Measurements from ENCODE around the gene F11R. TPM values are rescaled to one million over a fixed set of nuclear protein-coding genes. Genes with fewer than 3 reads are reported as not detected.

F11R gene
- total and polyA plus RNA-seq, 2 donors, result 28.3 to 43.0 TPM

DNA sequence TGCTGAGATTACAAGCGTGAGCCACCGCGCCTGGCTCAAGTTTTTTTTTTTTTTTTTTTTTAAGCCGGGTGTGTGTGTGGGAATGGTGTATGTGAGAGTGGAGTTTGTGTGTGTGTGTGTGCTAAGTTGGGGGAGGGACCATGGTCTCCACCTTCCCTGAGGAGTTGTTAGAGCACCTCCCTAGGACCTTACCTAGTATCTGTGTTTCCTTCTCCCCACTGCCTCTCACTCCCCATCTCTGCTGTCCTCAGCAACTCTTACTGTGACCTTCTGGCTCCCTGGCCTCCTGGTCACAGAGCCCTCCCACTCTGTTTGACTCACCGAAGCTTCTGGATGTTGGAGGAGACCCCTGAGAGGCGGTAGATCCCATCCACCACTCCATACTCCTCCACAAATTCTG, 38.3 kb upstream of the F11R start:
- WGBS, result 97% methylated on average over 6 of the region's 6 CpGs
- H3K36me3 ChIP-seq (ENCODE audit: control insufficient read depth in 2 of 2, insufficient read depth in 2 of 2, low read length in 1 of 2), result peaks cover 48 to 59% of the 10 kb centered on the region in 2 donors
- no peak overlapping the region for H3K27ac ChIP-seq (ENCODE audit: low read depth in 1 of 2, low read length in 1 of 2)
- H3K4me1 ChIP-seq (ENCODE audit: control insufficient read depth in 2 of 2, insufficient read depth in 2 of 2, low read length in 2 of 2), result no peaks in the 10 kb centered on the region
- no peaks in the 10 kb centered on the region for H3K9me3 ChIP-seq (ENCODE audit: control insufficient read depth in 2 of 2, insufficient read depth in 1 of 2, low read length in 1 of 2)
- no peak overlapping the region for H3K4me3 ChIP-seq (ENCODE audit: low read length in 2 of 2)
- H3K27me3 ChIP-seq (ENCODE audit: control insufficient read depth in 2 of 2, insufficient read depth in 1 of 2, low read length in 1 of 2), result no peaks in the 10 kb centered on the region
- no peak for DNase-seq (ENCODE audit: low read depth in 6 of 9, low spot score in 9 of 9)

GRCh38 chr1:161054805-161055204, 33.9 kb upstream of the F11R start:
- 89% methylated on average over 7 of the region's 7 CpGs for WGBS
- peaks cover 82 to 83% of the 10 kb centered on the region in 2 donors for H3K36me3 ChIP-seq (ENCODE audit: control insufficient read depth in 2 of 2, insufficient read depth in 2 of 2, low read length in 1 of 2)
- DNase-seq (ENCODE audit: low read depth in 6 of 9, low spot score in 9 of 9), result no peak

DNA sequence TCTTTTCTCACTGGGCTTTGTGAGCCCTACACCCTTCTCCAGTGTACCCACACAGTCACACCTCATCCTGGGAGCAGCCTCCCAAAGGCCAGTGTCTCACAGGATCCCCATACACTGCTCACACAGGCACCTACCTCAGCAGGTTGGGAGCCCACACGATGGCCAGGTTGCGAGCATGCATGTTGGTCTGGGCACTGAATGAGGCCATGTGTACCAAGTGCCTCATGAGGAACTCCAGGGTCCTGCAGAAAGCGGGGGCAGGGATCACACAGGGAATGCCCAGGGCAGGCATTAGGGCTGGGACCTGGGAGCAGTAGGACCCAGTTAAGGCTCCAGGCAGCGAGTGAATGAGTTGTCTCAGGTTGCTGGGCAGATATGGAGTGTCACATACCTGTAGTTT, 33.3 kb upstream of the F11R start:
- no peak for DNase-seq (ENCODE audit: low read depth in 6 of 9, low spot score in 9 of 9)
- Histone ChIP-seq H3K36me3 (ENCODE audit: control insufficient read depth in 2 of 2, insufficient read depth in 2 of 2, low read length in 1 of 2) (peaks cover 82 to 83% of the 10 kb centered on the region in 2 donors), H3K27me3 (ENCODE audit: control insufficient read depth in 2 of 2, insufficient read depth in 1 of 2, low read length in 1 of 2) (no peaks in the 10 kb centered on the region), H3K4me1 (ENCODE audit: control insufficient read depth in 2 of 2, insufficient read depth in 2 of 2, low read length in 2 of 2) (no peaks in the 10 kb centered on the region), H3K4me3 (ENCODE audit: low read length in 2 of 2) (no peak overlapping the region), H3K27ac (ENCODE audit: low read depth in 1 of 2, low read length in 1 of 2) (no peak overlapping the region), H3K9me3 (ENCODE audit: control insufficient read depth in 2 of 2, insufficient read depth in 1 of 2, low read length in 1 of 2) (no peaks in the 10 kb centered on the region)
- 93% methylated on average over 4 of the region's 4 CpGs for WGBS

More at GRCh38 chr1:161054805-161055204, 33.9 kb upstream of the F11R start:
- no peaks in the 10 kb centered on the region for H3K9me3 ChIP-seq (ENCODE audit: control insufficient read depth in 2 of 2, insufficient read depth in 1 of 2, low read length in 1 of 2)
- no peaks in the 10 kb centered on the region for H3K27me3 ChIP-seq (ENCODE audit: control insufficient read depth in 2 of 2, insufficient read depth in 1 of 2, low read length in 1 of 2)
- no peaks in the 10 kb centered on the region for H3K4me1 ChIP-seq (ENCODE audit: control insufficient read depth in 2 of 2, insufficient read depth in 2 of 2, low read length in 2 of 2)
- no peak overlapping the region for H3K4me3 ChIP-seq (ENCODE audit: low read length in 2 of 2)
- no peak overlapping the region for H3K27ac ChIP-seq (ENCODE audit: low read depth in 1 of 2, low read length in 1 of 2)

DNA sequence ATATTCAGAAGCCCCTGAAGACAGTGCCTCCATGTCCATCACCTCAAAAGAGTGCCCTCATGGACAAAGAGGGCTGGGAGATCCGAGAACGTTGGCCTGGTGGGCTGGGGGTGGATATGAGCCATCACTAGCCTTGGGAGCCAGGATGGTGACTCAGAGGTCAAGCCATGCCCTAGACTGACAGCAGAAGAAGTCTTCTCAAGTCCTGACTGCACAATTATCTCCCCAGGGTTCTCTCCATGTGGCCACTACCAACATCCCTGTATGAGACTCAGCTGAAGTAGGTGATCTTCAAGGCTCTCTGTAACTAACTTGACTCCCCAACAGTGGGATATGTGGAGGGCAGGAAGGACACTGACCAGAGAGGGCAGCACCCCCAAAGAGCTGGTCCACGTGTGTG, 31.9 kb upstream of the F11R start:
- H3K9me3 ChIP-seq (ENCODE audit: control insufficient read depth in 2 of 2, insufficient read depth in 1 of 2, low read length in 1 of 2), result peaks cover 0 to 1% of the 10 kb centered on the region in 2 donors
- H3K27me3 ChIP-seq (ENCODE audit: control insufficient read depth in 2 of 2, insufficient read depth in 1 of 2, low read length in 1 of 2), result no peaks in the 10 kb centered on the region
- H3K36me3 ChIP-seq (ENCODE audit: control insufficient read depth in 2 of 2, insufficient read depth in 2 of 2, low read length in 1 of 2), result peaks cover 85 to 92% of the 10 kb centered on the region in 2 donors
- no peak for DNase-seq (ENCODE audit: low read depth in 6 of 9, low spot score in 9 of 9)
- no peak overlapping the region for H3K4me3 ChIP-seq (ENCODE audit: low read length in 2 of 2)
- no peaks in the 10 kb centered on the region for H3K4me1 ChIP-seq (ENCODE audit: control insufficient read depth in 2 of 2, insufficient read depth in 2 of 2, low read length in 2 of 2)
- WGBS, result 97% methylated on average over 3 of the region's 3 CpGs
- H3K27ac ChIP-seq (ENCODE audit: low read depth in 1 of 2, low read length in 1 of 2), result no peak overlapping the region

DNA sequence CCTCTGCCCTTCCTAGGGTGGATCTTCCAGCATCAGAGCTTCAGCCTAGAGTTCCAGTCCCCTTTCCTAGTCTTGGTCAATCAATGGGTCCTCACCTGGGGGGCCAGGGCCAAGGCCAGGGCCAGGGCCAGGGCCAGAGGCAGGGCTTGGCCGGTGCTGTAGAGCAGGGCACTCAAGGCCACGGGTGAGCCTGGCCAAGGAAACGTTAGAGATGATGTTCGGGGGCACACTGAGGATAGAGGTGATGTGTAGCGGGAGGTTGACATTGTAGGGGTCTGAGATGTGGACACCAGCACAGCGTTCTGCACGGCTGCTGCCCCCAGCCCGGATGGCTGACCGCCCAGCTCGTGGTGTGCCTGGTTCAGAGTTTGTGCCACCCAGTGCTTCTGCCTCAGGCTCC, 30.3 kb upstream of the F11R start:
- H3K9me3 ChIP-seq (ENCODE audit: control insufficient read depth in 2 of 2, insufficient read depth in 1 of 2, low read length in 1 of 2), result peaks cover 0 to 2% of the 10 kb centered on the region in 2 donors
- 98% methylated on average over 10 of the region's 10 CpGs for WGBS
- peaks cover 4 to 5% of the 10 kb centered on the region in 2 donors for H3K4me1 ChIP-seq (ENCODE audit: control insufficient read depth in 2 of 2, insufficient read depth in 2 of 2, low read length in 2 of 2)
- no peaks in the 10 kb centered on the region for H3K27me3 ChIP-seq (ENCODE audit: control insufficient read depth in 2 of 2, insufficient read depth in 1 of 2, low read length in 1 of 2)
- H3K36me3 ChIP-seq (ENCODE audit: control insufficient read depth in 2 of 2, insufficient read depth in 2 of 2, low read length in 1 of 2), result peaks cover 78 to 80% of the 10 kb centered on the region in 2 donors
- H3K4me3 ChIP-seq (ENCODE audit: low read length in 2 of 2), result no peak overlapping the region
- DNase-seq (ENCODE audit: low read depth in 6 of 9, low spot score in 9 of 9), result no peak
- no peak overlapping the region for H3K27ac ChIP-seq (ENCODE audit: low read depth in 1 of 2, low read length in 1 of 2)

GRCh38 chr1:161048949-161049722, 28.2 kb upstream of the F11R start:
- 98% methylated on average over 5 of the region's 5 CpGs for WGBS
- peaks cover 8 to 9% of the 10 kb centered on the region in 2 donors for H3K4me1 ChIP-seq (ENCODE audit: control insufficient read depth in 2 of 2, insufficient read depth in 2 of 2, low read length in 2 of 2)
- H3K27me3 ChIP-seq (ENCODE audit: control insufficient read depth in 2 of 2, insufficient read depth in 1 of 2, low read length in 1 of 2), result no peaks in the 10 kb centered on the region
- DNase-seq (ENCODE audit: low read depth in 6 of 9, low spot score in 9 of 9), result no peak
- no peak overlapping the region for H3K4me3 ChIP-seq (ENCODE audit: low read length in 2 of 2)
- peaks cover 62% of the 10 kb centered on the region in 2 donors for H3K36me3 ChIP-seq (ENCODE audit: control insufficient read depth in 2 of 2, insufficient read depth in 2 of 2, low read length in 1 of 2)
- peaks cover 0 to 2% of the 10 kb centered on the region in 2 donors for H3K9me3 ChIP-seq (ENCODE audit: control insufficient read depth in 2 of 2, insufficient read depth in 1 of 2, low read length in 1 of 2)
- no peak overlapping the region for H3K27ac ChIP-seq (ENCODE audit: low read depth in 1 of 2, low read length in 1 of 2)

DNA sequence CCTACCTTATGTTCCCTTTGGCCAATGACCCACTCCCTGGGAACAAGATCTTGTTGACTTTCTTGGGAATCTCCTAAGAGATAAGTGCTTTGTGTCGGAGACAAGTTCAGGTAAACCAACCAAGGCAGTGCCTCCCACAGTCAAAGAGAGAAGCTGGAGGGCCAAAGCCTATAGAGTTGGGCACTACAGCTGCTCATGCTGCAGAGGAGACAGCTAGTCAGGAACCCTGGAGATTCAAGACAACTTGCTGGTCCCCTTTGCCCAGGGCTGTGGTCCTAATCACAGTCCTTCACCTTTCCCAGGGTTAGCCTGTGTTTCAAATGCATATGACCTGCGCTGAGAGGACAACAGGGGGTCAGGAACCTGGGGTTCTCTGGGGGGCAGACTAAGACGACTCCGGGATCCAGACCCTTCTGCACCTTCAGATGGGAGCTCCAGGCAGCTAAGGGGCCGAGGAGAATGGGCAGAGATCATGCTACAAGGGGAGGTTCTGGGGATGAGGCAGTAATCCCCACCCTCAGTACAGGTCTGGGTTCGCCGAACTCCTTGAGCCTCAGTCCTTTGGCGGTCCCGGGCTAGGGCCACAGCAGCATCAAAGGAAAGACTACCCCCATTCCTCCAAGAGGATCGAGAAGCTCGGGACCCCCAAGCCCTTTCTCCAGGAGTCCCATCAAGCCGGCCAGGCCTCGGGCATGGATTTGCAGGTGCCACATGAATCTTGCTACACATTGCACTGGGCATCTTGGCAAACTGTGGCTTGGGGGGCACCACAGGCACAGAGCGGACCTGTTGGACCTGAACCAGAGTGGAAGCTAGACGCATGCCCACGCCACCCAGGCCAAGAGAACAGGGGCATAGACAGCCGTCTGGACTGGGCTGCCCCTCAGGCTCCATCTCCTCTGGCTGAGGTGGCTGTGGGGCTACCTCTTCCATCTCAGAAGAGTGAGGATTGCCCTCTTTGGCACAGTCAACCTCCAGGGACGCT, 26.8 kb upstream of the F11R start:
- DNase-seq (ENCODE audit: low read depth in 6 of 9, low spot score in 9 of 9), result no peak
- H3K27ac ChIP-seq (ENCODE audit: low read depth in 1 of 2, low read length in 1 of 2), result no peak overlapping the region
- peaks cover 10 to 16% of the 10 kb centered on the region in 2 donors for H3K4me1 ChIP-seq (ENCODE audit: control insufficient read depth in 2 of 2, insufficient read depth in 2 of 2, low read length in 2 of 2)
- peaks cover 53 to 55% of the 10 kb centered on the region in 2 donors for H3K36me3 ChIP-seq (ENCODE audit: control insufficient read depth in 2 of 2, insufficient read depth in 2 of 2, low read length in 1 of 2)
- H3K27me3 ChIP-seq (ENCODE audit: control insufficient read depth in 2 of 2, insufficient read depth in 1 of 2, low read length in 1 of 2), result no peaks in the 10 kb centered on the region
- H3K4me3 ChIP-seq (ENCODE audit: low read length in 2 of 2), result no peak overlapping the region
- 98% methylated on average over 18 of the region's 18 CpGs for WGBS
- H3K9me3 ChIP-seq (ENCODE audit: control insufficient read depth in 2 of 2, insufficient read depth in 1 of 2, low read length in 1 of 2), result peaks cover 0 to 2% of the 10 kb centered on the region in 2 donors

DNA sequence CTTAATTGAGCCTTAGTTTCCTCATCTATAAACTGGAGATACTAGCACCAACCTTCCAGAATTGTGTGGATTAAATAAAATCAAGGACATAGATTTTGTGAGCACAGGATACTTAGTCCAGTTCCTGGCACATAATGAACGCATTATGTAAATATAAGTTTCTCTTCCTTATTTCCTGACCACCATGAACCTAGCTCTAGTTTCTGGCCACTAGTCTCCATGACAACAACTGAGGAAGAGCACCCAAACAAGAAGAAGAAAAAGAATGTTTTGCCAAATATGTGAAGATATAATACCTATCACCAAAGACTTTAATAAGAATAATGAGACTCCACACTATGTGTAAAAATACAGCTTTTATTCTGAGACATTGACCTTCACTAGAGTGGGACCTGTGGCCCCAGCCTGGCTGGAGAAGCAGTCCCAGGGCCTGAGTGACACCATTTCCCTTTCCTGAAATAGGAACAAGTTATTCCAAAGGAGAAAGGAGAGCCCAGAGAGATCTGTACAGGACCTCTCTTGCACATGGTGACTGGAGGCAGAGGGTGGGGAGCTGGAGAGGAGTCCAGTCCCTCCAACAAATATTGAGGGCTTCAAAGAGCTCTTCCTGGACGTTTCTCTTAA, 25.8 kb upstream of the F11R start:
- DNase-seq (ENCODE audit: low read depth in 6 of 9, low spot score in 9 of 9), result peak in 1 of 9 donors; percentile 35
- H3K27me3 ChIP-seq (ENCODE audit: control insufficient read depth in 2 of 2, insufficient read depth in 1 of 2, low read length in 1 of 2), result no peaks in the 10 kb centered on the region
- H3K36me3 ChIP-seq (ENCODE audit: control insufficient read depth in 2 of 2, insufficient read depth in 2 of 2, low read length in 1 of 2), result peaks cover 53 to 56% of the 10 kb centered on the region in 2 donors
- H3K4me1 ChIP-seq (ENCODE audit: control insufficient read depth in 2 of 2, insufficient read depth in 2 of 2, low read length in 2 of 2), result peaks cover 10 to 24% of the 10 kb centered on the region in 2 donors
- peak overlapping the region; percentile 93 to 98 for H3K27ac ChIP-seq (ENCODE audit: low read depth in 1 of 2, low read length in 1 of 2)
- peaks cover 0 to 2% of the 10 kb centered on the region in 2 donors for H3K9me3 ChIP-seq (ENCODE audit: control insufficient read depth in 2 of 2, insufficient read depth in 1 of 2, low read length in 1 of 2)
- WGBS, result 73% methylated on average over 2 of the region's 2 CpGs
- peak overlapping the region; percentile 79 to 85 for H3K4me3 ChIP-seq (ENCODE audit: low read length in 2 of 2)
